ENCODE measurements around the gene AP5Z1. TPM values are rescaled to one million over a fixed set of nuclear protein-coding genes. Genes with fewer than 3 reads are reported as not detected.

Gene AP5Z1
- total RNA-seq, 1 donor from 2014 or later = 71.2 TPM

GRCh38 chr7:4747746-4748145, 27.7 kb upstream of the AP5Z1 start:
- peaks cover 2% of the 10 kb centered on the region for H3K36me3 ChIP-seq (ENCODE audit: control insufficient read depth, insufficient read depth, low read length)
- TF ChIP-seq, protein P1, sequence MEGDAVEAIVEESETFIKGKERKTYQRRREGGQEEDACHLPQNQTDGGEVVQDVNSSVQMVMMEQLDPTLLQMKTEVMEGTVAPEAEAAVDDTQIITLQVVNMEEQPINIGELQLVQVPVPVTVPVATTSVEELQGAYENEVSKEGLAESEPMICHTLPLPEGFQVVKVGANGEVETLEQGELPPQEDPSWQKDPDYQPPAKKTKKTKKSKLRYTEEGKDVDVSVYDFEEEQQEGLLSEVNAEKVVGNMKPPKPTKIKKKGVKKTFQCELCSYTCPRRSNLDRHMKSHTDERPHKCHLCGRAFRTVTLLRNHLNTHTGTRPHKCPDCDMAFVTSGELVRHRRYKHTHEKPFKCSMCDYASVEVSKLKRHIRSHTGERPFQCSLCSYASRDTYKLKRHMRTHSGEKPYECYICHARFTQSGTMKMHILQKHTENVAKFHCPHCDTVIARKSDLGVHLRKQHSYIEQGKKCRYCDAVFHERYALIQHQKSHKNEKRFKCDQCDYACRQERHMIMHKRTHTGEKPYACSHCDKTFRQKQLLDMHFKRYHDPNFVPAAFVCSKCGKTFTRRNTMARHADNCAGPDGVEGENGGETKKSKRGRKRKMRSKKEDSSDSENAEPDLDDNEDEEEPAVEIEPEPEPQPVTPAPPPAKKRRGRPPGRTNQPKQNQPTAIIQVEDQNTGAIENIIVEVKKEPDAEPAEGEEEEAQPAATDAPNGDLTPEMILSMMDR (IDR thresholded peaks at IDR 0.05; ENCODE audit: insufficient read depth, low read length, poor library complexity, severe bottlenecking) = no peak
- no peak overlapping the region for H3K4me3 ChIP-seq (ENCODE audit: low read depth, low read length)
- no peaks in the 10 kb centered on the region for H3K27me3 ChIP-seq (ENCODE audit: control insufficient read depth, insufficient read depth, low read length)
- DNase-seq (ENCODE audit: low read depth) = no peak

- Histone ChIP-seq H3K27me3 (ENCODE audit: control insufficient read depth, insufficient read depth, low read length) (no peaks in the 10 kb centered on the region), H3K4me3 (ENCODE audit: low read depth, low read length) (no peak overlapping the region), H3K36me3 (ENCODE audit: control insufficient read depth, insufficient read depth, low read length) (peaks cover 2% of the 10 kb centered on the region)
- no peak for DNase-seq (ENCODE audit: low read depth)
- TF ChIP-seq, protein P1 (IDR thresholded peaks at IDR 0.05; ENCODE audit: insufficient read depth, low read length, poor library complexity, severe bottlenecking) = no peak
These were observed 27.2 kb upstream of the AP5Z1 start for GRCh38 chr7:4748231-4748681.

- Histone ChIP-seq H3K4me3 (ENCODE audit: low read depth, low read length) (no peak overlapping the region), H3K36me3 (ENCODE audit: control insufficient read depth, insufficient read depth, low read length) (peaks cover 2% of the 10 kb centered on the region), H3K27me3 (ENCODE audit: control insufficient read depth, insufficient read depth, low read length) (no peaks in the 10 kb centered on the region)
- DNase-seq (ENCODE audit: low read depth) = no peak
- TF ChIP-seq, protein P1 (IDR thresholded peaks at IDR 0.05; ENCODE audit: insufficient read depth, low read length, poor library complexity, severe bottlenecking) = no peak
These were observed 26.1 kb upstream of the AP5Z1 start for GRCh38 chr7:4749363-4749762.

GRCh38 chr7:4749798-4750197, 25.6 kb upstream of the AP5Z1 start:
- no peak overlapping the region for H3K4me3 ChIP-seq (ENCODE audit: low read depth, low read length)
- no peaks in the 10 kb centered on the region for H3K27me3 ChIP-seq (ENCODE audit: control insufficient read depth, insufficient read depth, low read length)
- TF ChIP-seq, protein P1 (IDR thresholded peaks at IDR 0.05; ENCODE audit: insufficient read depth, low read length, poor library complexity, severe bottlenecking) = no peak
- peaks cover 3% of the 10 kb centered on the region for H3K36me3 ChIP-seq (ENCODE audit: control insufficient read depth, insufficient read depth, low read length)
- no peak for DNase-seq (ENCODE audit: low read depth)

GRCh38 chr7:4751398-4751947, 23.9 kb upstream of the AP5Z1 start:
- no peak for DNase-seq (ENCODE audit: low read depth)
- Histone ChIP-seq H3K36me3 (ENCODE audit: control insufficient read depth, insufficient read depth, low read length) (peaks cover 3% of the 10 kb centered on the region), H3K4me3 (ENCODE audit: low read depth, low read length) (no peak overlapping the region), H3K27me3 (ENCODE audit: control insufficient read depth, insufficient read depth, low read length) (no peaks in the 10 kb centered on the region)
- TF ChIP-seq, protein P1 (IDR thresholded peaks at IDR 0.05; ENCODE audit: insufficient read depth, low read length, poor library complexity, severe bottlenecking) = no peak
